Stimulated activated CD4-positive, alpha-beta T cell treated with anti-CD3 and anti-CD28 coated beads, Interleukin-4, amount 100 ng/mL, for 24 hours (primary cell): Measurements from ENCODE around the gene MBD2.
A peak's percentile ranks its signal among the peaks of the same experiment; 100 is the strongest.

Experiments used
- DNase-seq: peaks from one replicate; pipeline ENCODE4 v3.0.0-alpha.2; 2020

Gene MBD2

GRCh38 chr18:54192415-54192814, 32.1 kb downstream of the MBD2 start:
- DNase-seq: no peak

- DNase-seq: no peak
These were observed 33.1 kb downstream of the MBD2 start for GRCh38 chr18:54191352-54191751.

DNA sequence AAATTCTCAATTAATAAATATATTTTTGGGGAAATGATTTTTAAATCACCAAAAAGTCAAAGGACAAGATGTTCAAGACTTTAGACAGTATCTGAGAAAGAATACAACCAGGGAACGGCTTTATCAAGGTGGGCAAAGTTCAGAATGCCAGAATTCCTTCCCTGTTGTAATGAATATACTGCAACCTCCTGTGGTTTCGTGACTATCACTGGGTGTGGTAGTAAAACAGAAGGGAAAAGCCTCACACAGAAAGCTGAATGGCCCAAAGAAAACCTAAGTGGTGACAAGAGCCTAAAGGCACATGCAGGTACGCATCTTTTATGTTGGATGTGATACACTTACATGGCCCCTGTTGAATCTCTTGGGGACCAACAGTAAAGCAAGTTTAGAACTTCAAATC, 37.1 kb downstream of the MBD2 start:
- no peak for DNase-seq

GRCh38 chr18:54184836-54185235, 39.6 kb downstream of the MBD2 start:
- no peak for DNase-seq

GRCh38 chr18:54183390-54183789, 41.1 kb downstream of the MBD2 start:
- no peak for DNase-seq

- no peak for DNase-seq
These were observed 42.4 kb downstream of the MBD2 start for GRCh38 chr18:54181856-54182602.

DNA sequence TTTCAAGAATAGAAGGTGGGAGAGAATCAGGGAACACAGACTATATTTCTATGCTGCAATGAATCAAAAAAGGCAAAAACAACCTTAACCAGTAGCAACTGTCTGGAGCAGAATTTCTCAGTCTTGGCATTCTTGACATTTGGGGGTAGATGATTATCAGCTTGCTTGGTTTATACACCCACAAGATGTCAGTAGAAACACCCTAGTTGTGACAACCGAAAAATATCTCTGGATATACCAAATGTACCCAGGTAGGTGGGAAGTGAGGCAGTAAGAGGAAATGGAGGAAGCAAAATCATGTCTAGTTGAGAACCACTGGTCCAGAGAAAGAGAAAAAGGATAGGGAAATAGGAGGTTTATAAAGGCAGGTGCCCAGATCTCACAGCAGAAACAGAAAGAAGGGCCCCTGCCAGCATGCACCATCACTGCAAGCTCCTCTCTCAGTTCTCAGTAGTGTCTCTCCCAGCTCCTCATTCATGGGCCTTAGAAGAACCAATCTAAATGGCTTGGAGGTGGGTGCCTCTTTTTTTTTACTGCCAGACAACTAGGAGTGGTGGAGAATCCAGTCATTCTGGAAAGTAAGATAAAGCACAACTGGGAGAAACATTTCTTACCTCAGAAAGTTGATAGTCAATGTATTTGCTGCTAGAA, 50.4 kb downstream of the MBD2 start:
- no peak for DNase-seq

- DNase-seq: no peak
These were observed 51.2 kb downstream of the MBD2 start for GRCh38 chr18:54173250-54173649.

- no peak for DNase-seq
These were observed 54.8 kb downstream of the MBD2 start for GRCh38 chr18:54169431-54170403.

GRCh38 chr18:54165450-54165849, 59.0 kb downstream of the MBD2 start:
- DNase-seq: no peak

GRCh38 chr18:54163453-54163852, 61.0 kb downstream of the MBD2 start:
- no peak for DNase-seq

GRCh38 chr18:54162431-54162830, 62.0 kb downstream of the MBD2 start:
- DNase-seq: no peak

- no peak for DNase-seq
These were observed 63.2 kb downstream of the MBD2 start for GRCh38 chr18:54161267-54161666.

DNA sequence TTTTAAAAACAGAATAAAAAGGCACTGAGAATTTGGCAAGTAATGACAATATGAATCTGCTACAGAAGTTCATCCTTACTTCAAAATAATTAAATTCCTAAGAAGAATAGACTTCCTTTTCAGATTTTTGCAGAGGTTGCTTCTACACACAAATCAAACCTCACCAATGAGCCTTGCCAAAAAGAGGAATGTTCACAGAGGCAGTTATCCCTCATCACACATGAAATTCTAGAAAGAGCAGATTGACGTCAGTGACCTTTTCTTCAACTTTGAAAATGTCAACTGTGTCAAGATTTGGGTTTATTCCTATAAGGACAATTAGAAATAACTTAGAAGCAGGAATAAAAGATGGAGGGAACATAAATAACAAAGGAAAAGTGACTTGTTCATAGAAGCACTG, 64.6 kb downstream of the MBD2 start:
- DNase-seq: no peak

DNA sequence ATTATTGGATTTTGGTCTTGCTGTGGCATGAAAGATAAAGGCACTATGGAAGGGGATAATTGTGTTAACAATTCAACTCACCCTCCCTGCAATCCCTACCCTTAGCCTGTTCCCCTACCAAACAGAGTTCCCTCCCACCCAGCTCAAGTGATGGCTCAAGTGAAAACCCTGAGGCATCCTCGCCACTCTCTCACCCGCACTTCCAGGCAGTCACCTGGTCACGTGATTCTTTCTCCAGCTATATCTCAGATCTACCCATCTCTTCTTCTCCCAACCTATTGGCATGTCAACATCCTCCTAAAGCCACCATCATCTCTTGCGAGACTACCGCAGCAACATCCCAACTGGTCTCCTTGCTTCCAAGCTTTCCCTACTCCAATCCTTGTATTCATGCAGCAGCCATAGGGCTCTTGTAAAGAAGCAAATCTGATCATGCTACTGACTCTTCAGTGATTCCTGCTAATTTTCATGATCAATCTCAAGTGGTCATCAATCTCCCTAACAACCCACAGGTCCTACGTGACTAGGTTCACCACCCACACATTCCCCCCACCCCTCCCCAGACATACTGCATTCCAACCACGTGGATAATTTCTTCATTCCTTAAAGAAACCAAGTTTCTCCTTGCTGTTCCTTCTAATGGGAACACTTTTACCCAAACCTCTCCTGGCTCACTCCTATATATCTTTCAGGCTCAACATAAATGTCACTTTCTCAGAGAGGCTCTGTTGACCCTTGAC, 66.7 kb downstream of the MBD2 start:
- no peak for DNase-seq

DNA sequence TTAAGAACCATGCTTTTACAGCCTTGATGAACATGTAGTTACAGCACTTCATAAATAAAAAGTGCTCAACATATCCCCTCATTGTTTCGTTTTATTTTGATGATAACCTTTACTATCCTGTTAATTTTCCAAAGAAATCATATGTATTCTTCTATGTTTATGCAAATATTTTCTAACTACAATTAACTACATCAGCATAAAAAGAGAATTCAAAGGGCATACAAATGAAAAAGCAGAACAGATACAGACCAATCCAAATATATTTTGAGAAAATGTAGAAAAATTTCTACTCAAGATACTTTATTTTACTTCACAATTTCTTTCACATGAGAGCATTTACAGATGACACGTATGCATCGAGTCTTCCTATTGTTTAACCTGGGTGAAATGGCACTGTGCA, 69.1 kb downstream of the MBD2 start:
- DNase-seq: no peak

DNA sequence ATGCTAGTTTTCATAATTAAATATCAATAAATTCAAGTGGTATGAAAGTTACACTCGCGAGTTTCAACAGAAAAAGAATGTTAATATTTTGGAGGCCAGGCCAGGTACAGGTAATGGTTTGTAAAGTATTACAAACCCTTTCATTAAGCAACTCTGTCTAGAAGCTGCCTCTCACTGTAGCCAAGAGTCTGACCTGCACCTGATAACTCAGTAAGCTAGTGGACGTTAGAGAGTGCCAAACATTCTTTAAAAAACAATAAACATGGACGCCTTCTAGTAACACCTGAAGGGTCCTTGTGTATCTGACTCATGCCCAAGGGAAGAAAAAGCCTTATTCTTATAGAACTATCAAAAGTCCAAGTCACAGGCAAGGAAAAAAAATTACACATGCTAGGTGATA, 70.2 kb downstream of the MBD2 start:
- DNase-seq: no peak

- no peak for DNase-seq
These were observed 73.1 kb downstream of the MBD2 start for GRCh38 chr18:54151376-54151775.

DNA sequence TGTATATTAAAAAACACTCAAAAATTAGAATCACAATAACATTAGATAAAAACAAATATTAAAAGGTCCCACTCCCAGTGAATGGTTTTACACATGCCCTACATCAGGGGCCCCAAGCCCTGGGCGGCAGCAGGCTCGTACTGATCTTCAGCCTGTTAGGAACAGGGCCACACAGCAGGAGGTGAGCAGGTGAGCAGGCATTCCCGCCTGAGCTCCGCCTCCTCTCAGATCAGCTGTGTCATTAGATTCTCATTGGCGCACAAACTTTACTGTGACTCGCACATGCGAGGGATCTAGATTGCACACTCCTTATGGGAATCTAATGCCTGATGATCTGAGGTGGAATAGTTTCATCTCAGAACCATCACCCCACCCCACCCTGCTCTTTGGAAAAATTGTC, 74.2 kb downstream of the MBD2 start:
- DNase-seq: no peak

- DNase-seq: peak; percentile 79
These were observed 75.3 kb downstream of the MBD2 start for GRCh38 chr18:54149078-54149697.

DNA sequence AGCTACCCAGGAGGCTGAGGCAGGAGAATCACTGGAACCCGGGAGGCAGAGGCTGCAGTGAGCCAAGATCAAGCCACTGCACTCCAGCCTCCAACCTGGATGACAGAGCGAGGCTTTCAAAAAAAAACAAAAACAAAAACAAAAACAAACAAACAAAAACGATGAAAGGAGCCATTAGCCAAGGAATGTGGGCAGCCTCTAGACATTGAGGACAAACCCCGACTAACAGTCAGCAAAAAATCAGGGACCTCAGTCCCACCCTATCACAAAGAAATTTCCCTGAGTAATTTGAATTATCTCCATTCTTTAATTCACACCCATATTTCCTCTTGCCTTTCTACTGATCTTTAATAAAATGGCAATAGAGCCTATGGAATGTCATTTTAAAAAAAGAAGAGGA, 75.8 kb downstream of the MBD2 start:
- DNase-seq: no peak

DNA sequence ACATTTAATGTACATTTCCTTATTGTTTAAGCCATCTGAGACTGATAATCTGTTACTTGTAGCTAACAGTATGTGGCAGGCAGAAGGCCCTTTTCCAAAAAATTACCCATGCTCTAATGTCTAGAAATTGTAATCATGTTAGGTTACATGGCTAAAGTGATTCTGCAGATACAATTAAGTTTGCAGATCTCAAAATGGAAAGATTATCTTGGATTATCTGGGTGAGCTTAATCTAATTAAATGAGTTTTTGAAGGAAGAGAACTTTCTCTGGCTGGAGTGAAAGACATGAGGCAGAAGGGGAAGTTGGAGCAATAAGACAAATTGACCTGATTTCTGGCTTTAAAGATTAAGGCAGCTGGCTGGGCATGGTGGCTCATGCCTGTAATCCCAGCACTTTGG, 76.3 kb downstream of the MBD2 start:
- DNase-seq: no peak
